ENCODE results near the gene ERO1B.
"Not testable (repeated sequence)": the region's sequence is repeated elsewhere in the genome, so short reads cannot be mapped to it uniquely, and the experiment has no call there.

ERO1B gene

DNA sequence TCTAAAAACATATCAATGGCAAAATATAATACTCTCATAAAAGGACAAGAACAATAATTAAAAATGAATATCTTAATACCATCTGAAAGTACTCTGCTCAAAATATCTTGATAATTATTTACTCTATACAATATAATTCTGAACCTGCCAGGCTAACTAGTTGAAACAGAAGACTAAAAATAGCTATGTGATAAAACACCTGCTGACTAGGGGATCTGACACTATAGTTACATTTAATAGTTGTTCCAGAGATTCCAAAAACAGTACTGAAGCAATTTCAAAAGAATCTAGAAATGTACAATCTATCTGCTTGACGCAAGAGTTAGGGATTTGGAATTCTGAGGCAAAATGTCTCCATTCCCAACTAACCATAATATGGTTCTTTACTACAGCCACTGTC lies 30.2 kb downstream of the ERO1B start:
- no peak for DNase-seq
- no peak for ATAC-seq

DNA sequence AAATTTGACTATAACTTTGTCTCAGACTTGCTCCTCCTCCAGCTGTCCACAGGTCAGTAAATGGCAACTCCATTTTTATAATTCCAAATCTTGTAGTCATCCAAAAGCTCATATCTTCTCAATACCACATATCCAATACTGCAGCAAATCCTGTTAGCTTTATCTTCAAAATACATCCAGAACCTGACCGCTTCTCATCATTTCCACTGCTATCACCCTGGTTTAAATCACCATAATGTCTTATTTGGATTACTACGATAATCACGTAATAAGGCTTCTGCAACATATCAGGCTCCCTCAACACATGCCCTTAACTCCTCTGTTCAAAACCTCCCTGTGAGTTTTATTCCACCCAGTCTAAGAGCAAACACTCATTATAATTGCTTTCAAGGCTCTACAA lies 34.5 kb downstream of the ERO1B start:
- no peak for ATAC-seq
- no peak for DNase-seq

DNA sequence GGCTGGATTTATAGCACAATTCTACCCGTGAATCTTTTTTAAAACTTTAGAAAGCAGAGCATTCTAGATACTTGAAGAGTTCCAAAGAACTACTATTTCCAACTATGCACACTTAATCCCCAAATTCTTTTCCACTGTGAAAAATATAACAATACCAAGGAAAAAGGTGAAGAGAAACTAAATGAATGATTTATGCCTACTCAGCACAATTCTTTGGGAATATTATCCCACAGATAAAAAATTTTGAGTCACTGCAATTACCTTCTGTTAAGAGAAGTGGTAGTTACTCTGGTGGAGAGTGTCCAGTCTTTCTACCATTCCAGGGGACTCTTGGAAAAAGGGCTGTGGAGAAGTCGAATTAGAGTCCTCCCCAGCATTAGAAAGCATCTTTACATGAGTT lies 39.2 kb downstream of the ERO1B start:
- ATAC-seq = no peak
- no peak for DNase-seq

DNA sequence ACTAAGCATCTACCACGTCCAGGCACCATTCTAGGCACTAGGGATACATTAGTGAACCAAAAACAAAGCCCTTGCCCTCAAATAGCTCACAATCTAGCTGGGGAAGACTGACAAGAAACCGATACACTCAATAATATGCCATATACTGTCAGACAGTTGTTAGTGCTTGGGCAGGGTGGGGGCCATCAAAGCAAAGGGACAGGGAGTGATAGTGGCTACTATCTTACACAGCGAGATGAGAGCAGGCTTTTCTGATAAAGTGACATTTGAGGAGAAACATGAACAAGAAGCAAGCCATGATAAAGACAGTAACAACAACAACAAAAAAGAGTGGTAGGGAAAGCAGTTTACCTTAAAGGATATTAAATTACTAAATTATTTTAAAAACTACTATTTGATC lies 41.1 kb downstream of the ERO1B start:
- no peak for ATAC-seq
- DNase-seq = no peak

DNA sequence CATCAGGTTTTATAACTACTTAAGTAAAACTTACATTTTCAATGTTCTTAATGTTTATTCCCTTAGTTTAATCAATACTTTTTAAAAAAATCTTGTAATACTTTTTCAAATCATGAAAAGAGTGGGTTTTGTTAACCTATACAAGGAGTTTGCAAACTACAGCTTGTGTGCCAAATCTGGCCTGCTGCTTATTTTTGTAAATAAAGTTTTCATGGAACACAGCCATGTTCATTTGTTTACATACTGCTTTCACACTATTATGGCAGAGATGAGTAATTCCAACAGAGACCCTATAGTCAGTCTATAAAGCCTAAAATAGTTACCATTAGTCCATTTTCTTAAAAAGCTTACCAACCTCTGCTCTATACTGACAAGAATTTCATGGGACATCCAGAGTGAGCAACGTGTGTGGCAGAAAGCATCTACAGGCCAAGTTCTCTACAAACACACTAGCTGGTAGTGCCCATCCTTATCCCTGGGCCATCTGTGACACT lies 42.6 kb downstream of the ERO1B start:
- ATAC-seq (no peak), DNase-seq (no peak)

DNA sequence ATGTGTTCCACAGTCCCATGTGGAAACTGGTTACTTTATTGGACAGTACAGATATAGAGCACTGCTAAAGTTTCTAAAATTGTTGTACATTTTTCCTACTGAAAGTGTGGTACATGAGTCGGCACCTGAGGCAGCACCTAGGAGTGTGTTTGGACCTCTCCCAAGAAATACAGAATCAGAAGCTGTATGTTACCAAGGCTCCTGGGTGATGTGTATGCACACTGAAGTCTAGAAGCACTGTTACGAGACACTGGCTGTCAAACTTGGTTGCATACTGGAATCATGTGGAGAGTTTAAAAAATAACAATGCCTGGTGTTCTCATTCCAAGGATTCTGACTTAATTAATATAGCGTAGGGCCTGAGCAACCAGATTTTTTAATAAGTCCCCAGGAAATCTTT lies 46.6 kb downstream of the ERO1B start:
- ATAC-seq = no peak
- DNase-seq = no peak

DNA sequence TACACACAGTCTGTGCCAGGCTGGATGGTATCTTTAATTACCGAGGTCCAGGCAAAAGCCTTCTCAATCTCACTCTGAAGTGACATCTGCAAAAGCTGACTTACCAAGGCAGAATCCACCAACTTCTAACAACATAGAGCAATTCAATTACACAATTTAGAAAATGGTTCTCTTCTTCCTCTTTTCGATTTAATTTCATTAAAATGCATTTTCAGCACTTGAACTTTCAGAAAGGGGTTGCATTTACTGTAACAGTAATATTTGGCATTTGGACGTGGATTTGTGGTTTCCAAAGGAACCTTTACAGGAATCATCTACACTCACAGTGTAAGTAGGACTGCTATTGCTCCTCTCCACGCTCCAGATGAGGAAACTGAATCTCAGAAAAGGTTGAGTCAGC lies 53.3 kb downstream of the ERO1B start:
- ATAC-seq (no peak), DNase-seq (no peak)

DNA sequence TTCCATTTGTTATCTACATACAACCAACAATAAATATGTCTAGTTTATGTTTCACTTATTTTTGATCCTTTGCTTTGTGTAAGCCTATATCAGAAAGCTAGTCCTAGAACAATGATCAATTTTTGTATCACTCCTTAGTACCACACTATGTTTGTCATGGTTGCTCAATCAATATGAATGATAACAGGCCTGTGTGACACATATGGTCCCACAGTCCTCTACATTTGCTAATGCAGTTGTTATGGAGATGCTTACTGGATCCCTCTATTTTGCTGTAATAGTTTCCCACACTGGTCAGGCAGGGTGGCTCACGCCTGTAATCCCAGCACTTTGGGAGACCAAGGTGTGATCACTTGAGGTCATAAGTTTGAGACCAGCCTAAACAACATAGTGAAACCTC lies 59.1 kb downstream of the ERO1B start:
- no peak for ATAC-seq
- DNase-seq = no peak

DNA sequence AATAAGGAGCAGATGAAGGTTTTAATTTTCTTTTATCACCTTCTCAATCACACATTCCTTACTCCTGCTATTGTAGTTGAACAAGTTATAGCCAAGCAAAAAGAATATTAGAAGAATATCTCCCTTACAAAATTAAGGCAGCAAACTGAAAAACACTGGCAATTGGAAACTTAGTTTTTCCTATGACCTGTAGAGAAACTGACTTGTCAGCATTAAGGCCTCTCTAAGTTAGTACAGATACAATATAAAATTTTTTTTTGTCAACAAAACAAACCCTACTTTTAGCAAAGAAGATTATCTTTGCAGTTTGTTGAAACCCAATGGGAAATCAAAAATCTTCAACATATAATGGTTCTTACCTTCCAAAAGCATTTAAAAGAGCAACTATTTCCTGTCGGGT lies 61.3 kb downstream of the ERO1B start:
- no peak for ATAC-seq
- DNase-seq = no peak

DNA sequence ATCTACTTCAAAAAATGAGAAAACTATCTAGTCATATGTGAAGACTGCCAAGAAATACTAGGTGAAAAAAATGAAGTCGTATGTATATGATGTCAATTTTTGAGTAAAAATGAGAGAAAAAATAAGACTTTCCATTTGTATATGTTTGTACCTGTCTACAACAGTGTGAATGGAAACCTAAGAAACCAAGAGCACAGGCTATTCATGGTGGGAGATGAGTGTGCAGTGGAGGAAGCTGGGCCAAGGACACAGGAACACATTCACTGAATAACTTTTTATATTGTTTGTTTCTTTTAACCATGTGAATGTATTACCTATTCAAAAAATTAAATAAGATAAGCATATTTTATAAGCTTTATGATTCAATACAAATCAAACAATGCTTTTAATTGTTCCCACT lies 67.0 kb downstream of the ERO1B start:
- DNase-seq = no peak
- peak; percentile 32 for ATAC-seq

DNA sequence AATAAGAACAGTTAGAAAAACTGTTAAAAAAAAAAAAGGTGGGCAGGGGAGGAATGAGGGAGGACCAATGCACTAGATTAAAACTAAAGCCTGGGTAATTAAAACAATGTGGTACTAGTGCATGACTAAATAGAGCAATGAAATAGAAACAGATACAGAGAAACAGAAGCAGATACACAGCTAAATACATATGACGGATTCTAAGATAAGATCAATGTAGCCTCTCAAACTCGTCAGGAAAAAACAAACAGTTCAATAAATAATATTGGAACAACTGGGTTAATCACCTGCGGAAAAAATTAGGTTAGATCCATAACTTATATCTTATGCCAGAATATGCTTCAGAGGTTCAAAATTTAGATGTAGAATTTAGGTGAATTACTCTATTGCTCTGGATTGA lies 68.2 kb downstream of the ERO1B start:
- ATAC-seq (no peak), DNase-seq (no peak)

DNA sequence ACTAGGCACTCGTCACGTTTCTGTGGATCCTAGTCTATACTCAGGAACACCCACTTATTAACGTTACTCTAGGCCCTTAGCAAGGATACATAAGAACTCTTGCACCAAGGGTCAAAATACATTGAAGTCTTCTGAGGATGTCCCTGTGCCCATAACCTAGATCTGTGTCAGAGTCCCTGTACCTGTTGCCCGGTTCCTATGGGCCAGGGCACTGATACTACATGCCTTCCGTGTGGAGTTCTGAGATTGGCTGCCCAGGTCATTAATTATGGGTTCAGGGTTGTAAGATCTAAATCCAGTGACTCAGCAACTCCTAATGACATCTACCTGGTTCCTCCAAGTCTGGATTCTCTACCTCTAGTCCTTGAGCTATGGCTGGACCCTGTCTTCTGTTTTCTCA lies 69.9 kb downstream of the ERO1B start:
- ATAC-seq (no peak), DNase-seq (no peak)

DNA sequence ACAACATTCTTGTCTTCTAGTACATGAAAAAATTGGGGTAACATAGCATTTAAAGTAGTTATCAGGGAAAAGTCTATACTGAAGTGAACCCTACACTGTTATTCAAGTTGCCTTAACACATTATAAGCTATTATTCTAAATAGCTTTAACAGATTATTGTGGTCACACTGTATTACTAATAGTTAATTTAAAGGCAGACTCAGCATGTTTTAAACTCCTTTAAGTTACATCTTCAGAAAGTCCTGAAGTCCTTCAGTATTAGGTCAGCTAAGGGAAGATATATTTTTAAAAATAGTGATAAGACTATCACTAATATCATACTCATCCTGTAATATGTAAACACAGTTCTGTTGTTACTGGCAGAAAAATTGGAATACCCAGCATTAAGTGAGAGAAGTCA lies 72.0 kb downstream of the ERO1B start:
- ATAC-seq (no peak), DNase-seq (no peak)

DNA sequence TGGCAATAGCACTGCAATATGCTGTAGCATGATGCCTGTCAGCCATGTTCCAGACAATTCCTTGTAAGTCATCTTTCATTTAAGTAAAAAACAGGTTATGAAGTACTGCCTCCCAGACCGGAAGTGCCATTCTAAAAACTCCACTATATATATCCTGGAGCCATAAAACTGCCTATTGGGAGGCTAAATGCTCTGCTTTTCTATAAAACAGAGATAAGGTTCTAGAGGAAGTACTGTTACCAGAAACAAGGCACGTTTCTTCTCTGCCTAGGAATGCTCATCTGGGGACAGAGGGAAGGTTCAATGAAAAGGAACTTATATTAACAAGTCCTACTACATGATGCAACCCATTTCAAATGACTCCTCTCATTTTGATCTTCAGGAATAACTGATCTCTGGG lies 72.6 kb downstream of the ERO1B start:
- no peak for ATAC-seq
- DNase-seq = no peak

DNA sequence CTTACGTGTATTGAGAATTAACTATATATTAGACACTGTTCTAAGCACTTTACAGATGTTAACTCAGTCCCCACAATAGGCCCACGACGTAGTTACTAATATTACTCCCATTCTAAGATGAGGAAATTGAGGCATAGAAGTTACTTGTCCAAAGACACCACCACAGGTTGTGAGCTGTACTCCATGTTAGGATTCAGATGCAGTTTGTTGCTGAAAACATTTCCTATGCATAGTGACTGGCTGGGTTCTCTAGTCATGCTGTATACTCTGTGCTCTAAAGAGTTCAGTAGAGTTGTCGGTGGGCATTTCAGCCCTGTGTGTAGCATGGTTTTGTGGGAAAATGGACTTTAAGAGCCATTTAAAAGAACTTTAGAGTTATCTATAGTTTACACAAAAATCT lies 74.2 kb downstream of the ERO1B start:
- ATAC-seq (no peak), DNase-seq (no peak)

DNA sequence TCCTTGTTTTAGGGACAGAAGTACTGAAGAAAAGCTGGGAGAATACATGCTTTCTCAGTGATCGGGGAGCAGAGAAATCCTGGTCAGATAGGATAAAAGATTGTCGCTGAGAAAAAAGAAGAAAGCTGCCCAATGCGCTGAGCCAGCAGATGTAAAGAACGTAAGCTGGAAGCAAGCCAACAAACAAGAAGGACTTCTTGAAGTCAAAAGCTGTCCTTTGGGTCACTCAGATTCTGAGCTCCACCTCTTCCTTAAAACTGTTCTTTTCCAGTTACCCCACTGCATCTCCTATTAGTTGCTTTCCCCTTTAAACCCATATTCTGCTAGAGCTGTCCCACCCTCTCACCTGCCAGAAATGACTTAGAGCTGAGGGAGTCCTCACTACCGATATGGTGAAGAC lies 74.6 kb downstream of the ERO1B start:
- ATAC-seq = no peak

DNA sequence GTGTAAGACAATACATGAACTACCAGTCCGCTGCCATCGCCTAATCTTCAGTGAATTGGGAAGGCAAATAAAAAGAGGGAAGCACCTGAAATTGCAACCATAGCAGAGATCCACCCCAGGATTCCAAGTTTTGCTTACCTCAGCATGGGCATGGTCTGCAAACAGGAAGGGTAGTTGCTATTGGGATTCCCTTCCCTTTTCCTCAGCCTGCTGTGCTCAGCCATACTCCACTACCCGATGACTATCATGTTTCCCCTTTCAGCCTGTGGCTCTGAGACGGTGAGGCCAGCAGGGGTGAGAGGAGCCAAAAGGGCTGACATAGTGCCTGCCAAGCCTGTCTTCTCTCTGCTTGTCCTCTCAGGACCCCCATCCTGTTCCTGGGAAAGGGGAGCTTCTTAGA lies 75.2 kb downstream of the ERO1B start:
- no peak for DNase-seq
- ATAC-seq = no peak

More for the DNA sequence above, 74.6 kb downstream of the ERO1B start:
- DNase-seq = no peak

DNA sequence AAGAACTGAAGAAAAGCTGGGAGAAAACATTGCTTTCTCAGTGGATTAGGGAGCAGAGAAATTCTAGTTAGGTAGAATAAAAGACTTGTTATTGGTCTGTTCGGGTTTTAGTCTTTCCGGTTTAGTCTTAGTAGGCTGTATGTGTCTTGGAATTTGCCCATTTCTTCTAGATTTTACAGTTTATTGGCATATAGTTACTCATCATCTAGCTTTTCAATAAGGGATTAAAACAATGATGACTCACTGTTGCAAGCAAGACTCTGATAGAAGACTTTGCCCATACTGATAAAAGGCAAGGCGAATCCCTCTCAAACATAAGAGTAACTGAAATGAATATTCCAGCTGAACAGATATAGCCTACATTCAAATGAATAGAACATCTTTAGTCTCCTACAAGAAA lies 77.1 kb downstream of the ERO1B start:
- DNase-seq (no peak), ATAC-seq (no peak)

DNA sequence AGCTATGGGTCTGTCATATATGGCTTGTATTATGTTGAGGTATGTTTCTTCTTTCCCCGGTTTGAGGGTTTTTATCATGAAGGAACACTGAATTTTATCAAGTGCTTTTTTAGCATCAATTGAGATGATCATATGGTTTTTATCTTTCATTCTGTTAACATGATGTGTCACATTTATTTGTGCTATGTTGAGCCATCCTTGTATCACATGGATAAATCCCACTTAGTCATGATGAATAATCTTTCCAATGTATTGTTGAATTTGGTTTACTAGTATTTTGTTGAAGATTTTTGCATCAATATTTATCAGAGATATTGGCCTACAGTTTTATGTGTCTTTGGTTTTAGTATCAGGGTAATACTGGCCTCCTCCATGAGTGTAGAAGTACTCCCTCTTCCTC lies 77.7 kb downstream of the ERO1B start:
- no peak for ATAC-seq
- DNase-seq = no peak

DNA sequence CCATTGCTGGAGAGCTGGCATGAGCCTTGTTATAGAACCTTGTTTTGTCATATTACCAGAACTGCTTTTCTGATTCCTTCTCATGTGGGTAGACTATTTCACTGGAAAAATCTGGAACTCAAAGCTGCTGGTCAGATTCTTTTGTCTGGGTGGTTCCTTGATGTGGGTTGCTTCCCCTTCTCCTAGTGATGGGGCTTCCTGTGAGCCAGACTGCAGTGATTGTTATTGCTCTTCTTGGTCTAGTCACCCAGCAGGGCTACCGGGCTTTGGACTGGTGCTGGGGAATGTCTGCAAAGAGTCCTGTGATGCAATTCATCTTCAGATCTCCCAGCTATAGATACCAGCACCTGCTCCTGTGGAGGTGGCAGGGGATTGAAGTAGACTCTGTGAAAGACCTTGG lies 80.0 kb downstream of the ERO1B start:
- no peak for ATAC-seq
- DNase-seq = no peak

DNA sequence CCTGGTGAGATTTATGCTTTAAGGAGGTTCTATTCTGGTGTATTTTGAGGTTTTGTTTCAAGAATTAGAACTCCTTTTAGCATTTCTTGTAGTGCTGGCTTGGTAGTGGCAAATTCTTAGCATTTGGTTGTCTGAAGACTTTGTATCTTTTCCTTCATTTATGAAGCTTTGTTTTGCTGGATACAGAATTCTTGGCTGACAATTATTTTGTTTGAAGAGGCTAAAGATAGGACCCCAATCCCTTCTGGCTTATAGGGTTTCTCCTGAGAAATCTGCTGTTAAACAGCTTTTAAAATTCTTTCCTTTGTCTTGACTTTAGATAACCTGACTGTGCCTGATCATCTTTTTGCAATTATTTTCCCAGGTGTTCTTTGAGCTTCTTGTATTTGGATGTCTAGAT lies 80.8 kb downstream of the ERO1B start:
- ATAC-seq = no peak

DNA sequence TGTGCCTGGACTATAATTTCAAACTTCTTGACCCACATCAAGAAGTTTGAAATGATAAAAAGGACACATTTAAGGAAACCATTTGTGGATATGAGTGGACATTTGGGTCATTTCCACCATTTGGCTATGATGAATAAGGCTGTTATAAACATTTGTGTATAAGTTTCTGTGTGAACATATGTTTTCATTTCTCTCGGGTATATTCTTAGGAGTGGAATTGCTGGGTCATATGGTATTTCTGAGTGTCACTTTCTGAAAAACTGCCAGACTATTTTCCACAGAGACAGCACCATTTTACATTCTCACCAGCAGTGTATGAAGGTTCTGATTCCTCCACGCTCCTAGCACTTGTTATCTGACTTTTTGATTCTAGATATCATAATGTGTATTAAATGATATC lies 88.6 kb downstream of the ERO1B start:
- ATAC-seq = no peak
- DNase-seq = no peak

More for the DNA sequence above, 80.8 kb downstream of the ERO1B start:
- no peak for DNase-seq

DNA sequence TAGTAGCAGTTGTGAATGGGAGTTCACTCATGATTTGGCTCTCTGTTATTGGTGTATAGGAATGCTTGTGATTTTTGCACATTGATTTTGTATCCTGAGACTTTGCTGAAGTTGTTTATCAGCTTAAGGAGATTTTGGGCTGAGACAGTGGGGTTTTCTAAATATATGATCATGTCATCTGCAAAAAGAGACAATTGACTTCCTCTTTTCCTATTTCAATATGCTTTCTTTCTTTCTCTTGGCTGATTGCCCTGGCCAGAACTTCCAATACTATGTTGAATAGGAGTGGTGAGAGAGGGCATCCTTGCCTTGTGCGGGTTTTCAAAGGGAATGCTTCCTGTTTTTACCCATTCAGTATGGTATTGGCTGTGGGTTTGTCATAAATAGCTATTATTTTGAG lies 93.7 kb downstream of the ERO1B start:
- not testable (repeated sequence) for DNase-seq, ATAC-seq

DNA sequence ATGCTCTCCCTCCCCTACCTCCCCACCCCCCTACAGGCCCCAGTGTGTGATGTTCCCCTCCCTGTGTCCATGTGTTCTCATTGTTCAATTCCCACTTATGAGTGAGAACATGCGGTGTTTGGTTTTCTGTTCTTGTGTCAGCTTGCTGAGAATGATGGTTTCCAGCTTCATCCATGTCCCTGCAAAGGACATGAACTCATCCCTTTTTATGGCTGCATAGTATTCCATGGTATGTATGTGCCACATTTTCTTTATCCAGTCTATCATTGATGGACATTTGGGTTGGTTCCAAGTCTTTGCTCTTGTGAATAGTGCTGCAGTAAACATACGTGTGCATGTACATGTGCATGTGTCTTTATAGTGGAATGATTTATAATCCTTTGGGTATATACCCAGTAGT lies 95.3 kb downstream of the ERO1B start:
- DNase-seq, ATAC-seq: not testable (repeated sequence)

DNA sequence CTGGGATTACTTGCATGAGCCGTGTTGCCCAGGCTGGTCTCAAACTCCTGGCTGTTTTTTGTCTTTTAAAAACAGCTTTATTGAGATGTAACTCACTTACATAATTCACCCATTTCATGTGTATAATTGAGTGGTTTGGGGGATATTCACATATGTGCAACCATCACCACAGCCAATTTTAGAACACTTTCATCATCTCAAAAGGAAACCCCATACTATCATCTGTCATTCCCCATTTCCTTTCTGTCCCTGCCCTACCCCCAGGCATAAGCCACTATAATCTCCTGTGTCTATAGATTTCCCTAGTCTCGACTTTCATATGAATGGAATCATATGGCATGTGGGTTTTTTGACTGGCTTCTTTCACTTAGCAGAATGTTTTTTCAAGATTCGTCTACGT lies 96.1 kb downstream of the ERO1B start:
- DNase-seq (no peak), ATAC-seq (no peak)
